Fibroblast of villous mesenchyme (primary cell): ENCODE data around the gene CCNB1IP1. TPM values are rescaled to one million over a fixed set of nuclear protein-coding genes. Genes with fewer than 3 reads are reported as not detected.
A peak's percentile ranks its signal among the peaks of the same experiment; 100 is the strongest.

ENCODE experiments used
- DNase-seq: peaks from one replicate; pipeline ENCODE4 v3.0.0-alpha.2; 2010; ENCODE audit warnings: low read depth
- H3K4me3 ChIP-seq: 2 replicates; pipeline ENCODE4 v1.5.1; 2011; ENCODE audit warnings: low read depth, mild to moderate bottlenecking, low read length
- CTCF ChIP-seq: IDR thresholded peaks from 2 replicates; pipeline ENCODE4 v1.5.1; 2012; ENCODE audit warnings: low read depth, mild to moderate bottlenecking, low read length; ENCODE audit not compliant: insufficient read depth
- total RNA-seq: library from RNA; depleted of rRNA; stranded (reverse); fragments of >200 nt; gene quantifications from 2 replicates; pipeline ENCODE4 v1.2.3, GENCODE V29; 2012

Gene CCNB1IP1
- total RNA-seq, 1 donor = 49.7 TPM

DNA sequence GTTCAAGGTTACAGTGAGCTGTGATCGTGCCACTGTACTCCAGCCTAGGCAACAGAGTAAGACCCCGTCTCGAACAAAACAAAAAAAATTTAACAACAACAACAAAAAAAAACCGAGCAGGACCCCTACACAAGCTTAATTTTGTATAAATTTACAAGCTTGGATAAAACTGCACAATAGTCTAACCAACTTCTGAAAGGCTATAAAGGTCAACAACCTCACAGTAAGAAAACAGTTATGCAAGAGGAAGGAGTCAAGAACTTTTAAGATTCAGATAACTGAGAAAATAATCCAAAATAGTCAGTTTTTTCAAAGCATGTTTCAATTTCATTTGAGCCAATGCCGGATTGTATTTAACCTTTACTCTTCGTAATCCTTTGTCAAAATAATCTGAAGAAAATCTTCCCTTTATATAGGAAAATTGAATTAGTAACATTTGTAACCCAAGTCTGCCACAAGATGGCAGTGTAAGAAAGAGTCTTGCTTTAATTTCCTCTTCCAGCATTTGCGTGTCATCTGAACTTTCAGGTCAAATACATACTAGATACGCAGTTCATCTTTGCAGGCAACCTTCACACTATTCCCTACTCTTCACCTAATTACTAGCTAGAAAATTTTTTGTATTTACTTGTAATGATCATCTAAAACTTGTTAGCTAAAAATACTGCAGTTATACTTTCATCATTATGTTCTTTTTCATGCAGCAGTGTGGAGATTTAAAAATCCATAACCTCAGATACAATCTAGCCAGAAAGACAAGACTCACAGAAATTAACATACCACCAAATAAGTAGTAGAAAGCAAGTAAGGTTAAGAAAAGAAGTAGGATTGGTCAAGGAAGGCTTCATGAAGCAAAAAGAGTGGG lies 5.8 kb downstream of the CCNB1IP1 start:
- H3K4me3 ChIP-seq = no peak overlapping the region
- DNase-seq = peak; percentile 76
- TF ChIP-seq CTCF = peak; percentile 65

GRCh38 chr14:20317720-20318119 lies 15.4 kb downstream of the CCNB1IP1 start:
- TF ChIP-seq CTCF = no peak
- H3K4me3 ChIP-seq = no peak overlapping the region
- DNase-seq = no peak

DNA sequence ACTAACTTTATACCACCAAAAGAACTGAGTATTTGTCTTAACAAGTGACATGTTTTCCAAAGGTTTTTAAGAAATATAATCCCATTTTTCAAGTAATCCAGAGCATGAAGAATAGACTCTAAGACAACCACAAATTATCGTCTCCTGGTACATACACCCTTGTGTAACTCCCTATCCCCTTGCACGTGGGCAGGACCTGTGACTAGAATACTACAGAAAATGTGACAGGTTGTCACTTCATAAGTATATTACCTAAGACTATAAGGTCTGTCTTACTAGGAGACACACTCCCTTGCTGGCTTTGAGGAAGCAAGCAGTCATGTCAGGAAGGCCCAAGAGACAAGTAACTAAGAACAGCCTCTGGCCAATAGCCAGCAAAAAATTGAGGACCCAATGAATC lies 19.1 kb downstream of the CCNB1IP1 start:
- DNase-seq = no peak
- no peak for TF ChIP-seq CTCF
- no peak overlapping the region for H3K4me3 ChIP-seq

DNA sequence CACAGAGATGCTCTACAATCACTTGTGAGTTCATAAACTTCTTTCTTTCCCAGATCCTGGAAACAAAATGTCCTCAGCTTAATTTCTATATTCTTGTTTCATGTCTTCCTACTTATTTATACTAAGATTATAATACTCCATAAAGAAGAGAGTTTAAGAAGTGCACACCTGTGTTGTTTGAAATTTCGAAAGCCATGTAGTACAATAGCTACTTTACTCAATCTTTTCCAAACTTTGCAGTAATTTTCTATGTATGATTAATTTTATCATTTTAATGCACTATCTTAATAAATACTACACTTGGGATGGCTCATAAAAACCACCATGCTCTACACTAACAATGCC lies 27.0 kb downstream of the CCNB1IP1 start:
- DNase-seq = no peak
- TF ChIP-seq CTCF = no peak
- peak overlapping the region; percentile 83 for H3K4me3 ChIP-seq

GRCh38 chr14:20305265-20306078 lies 27.6 kb downstream of the CCNB1IP1 start, which contains the start of gene TTC5:
Gene TTC5 (minus strand): TSS chr14:20305951. CDS start chr14:20305937, 14 bp downstream.
- peak; percentile 92 for DNase-seq
- H3K4me3 ChIP-seq = peak within 1 kb of the TSS; percentile 83
- peak; percentile 96 for TF ChIP-seq CTCF

DNA sequence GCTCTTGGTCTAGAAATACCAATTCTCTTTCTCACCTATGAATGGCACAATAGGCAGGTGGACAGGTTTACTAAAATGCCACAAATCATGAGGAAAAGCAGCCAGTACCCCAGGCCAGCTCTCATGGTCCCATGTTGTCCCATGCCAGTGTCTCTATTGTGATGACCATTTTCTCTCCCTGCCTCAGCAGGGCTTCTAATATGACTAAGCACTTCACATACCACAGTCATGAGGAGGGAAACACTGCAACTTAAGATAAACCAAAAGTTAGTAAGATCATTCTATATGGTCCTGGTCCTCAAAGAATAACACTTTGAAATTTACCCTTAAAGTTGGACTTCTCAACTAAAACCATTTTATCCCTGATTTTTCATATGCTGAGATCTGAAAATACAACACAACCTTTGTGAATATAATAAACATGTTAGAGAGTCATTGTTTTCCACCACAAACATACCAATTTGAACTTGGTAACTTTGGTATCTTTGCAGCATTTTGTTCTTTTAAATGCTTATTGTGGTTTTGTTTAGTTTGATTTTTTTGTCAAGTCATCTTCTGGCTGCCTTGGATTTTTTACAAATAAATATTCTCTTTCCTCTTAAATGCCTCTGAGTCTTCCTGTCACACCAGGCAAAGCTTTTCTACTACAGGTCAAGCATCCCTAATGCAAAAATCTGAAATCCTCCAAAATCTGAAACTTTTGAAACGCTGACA lies 30.9 kb downstream of the CCNB1IP1 start:
- peak; percentile 19 for DNase-seq
- no peak for TF ChIP-seq CTCF

More for the DNA sequence above, 30.9 kb downstream of the CCNB1IP1 start:
- H3K4me3 ChIP-seq = no peak overlapping the region
